ENCODE measurements around the gene NKX6-1.

GRCh38 chr4:84535901-84536300, 36.8 kb upstream of the NKX6-1 start:
- no peak for TF ChIP-seq POLR2AphosphoS5 (IDR thresholded peaks at IDR 0.05)
- no peak for TF ChIP-seq EP300 (IDR thresholded peaks at IDR 0.05)
- TF ChIP-seq CTCF (IDR thresholded peaks at IDR 0.05) = no peak
- no peak for TF ChIP-seq POLR2A (IDR thresholded peaks at IDR 0.05)
